Lung (tissue), 12 donors: ENCODE data around the gene EHD3. TPM values are rescaled to one million over a fixed set of nuclear protein-coding genes. Genes with fewer than 3 reads are reported as not detected.

Experiments used
- ATAC-seq: fragments of 200-7000 bp; cut with Tn5 transposase; one replicate; pipeline ENCODE4 v1.9.1; 2020; ENCODE audit warnings: moderate number of reproducible peaks; ENCODE audit not compliant: insufficient read depth, low FRiP score
- DNase-seq, 3 donors: peaks; one replicate each; pipeline ENCODE4 v3.0.0-alpha.2; 2013 to 2017
- H3K27ac ChIP-seq, 2 donors: one replicate each; pipeline ENCODE4 v1.5.1; 2013; ENCODE audit warnings: mild to moderate bottlenecking in 2 of 2, moderate library complexity in 2 of 2, control low read depth in 1 of 2, inconsistent platforms in 1 of 2, low read depth in 1 of 2, low read length in 1 of 2
- H3K27me3 ChIP-seq, 3 donors: one replicate each; pipeline ENCODE4 v1.5.1; 2013; ENCODE audit warnings: low read length in 2 of 3; ENCODE audit not compliant: control insufficient read depth in 3 of 3, insufficient read depth in 3 of 3
- H3K36me3 ChIP-seq, 4 donors: one replicate each; pipeline ENCODE4 v1.5.1; 2013; ENCODE audit warnings: low read length in 4 of 4, mild to moderate bottlenecking in 1 of 4, moderate library complexity in 1 of 4; ENCODE audit not compliant: control insufficient read depth in 4 of 4, insufficient read depth in 4 of 4
- H3K4me1 ChIP-seq, 5 donors: one replicate each; pipeline ENCODE4 v1.5.1; 2013; ENCODE audit warnings: low read length in 5 of 5, mild to moderate bottlenecking in 2 of 5, moderate library complexity in 1 of 5; ENCODE audit not compliant: control insufficient read depth in 5 of 5, insufficient read depth in 5 of 5
- H3K4me3 ChIP-seq: one replicate; pipeline ENCODE4 v1.5.1; 2013; ENCODE audit warnings: mild to moderate bottlenecking, control low read depth, moderate library complexity
- H3K9ac ChIP-seq, 2 donors: one replicate each; pipeline ENCODE4 v1.5.1; 2013; ENCODE audit warnings: low read length in 2 of 2, control low read depth in 1 of 2; ENCODE audit not compliant: insufficient read depth in 1 of 2
- H3K9me3 ChIP-seq, 4 donors: one replicate each; pipeline ENCODE4 v1.5.1; 2013; ENCODE audit warnings: low read length in 3 of 4, mild to moderate bottlenecking in 1 of 4, moderate library complexity in 1 of 4; ENCODE audit not compliant: control insufficient read depth in 4 of 4, insufficient read depth in 3 of 4
- WGBS, 2 donors: extraction: QIAGEN DNeasy Blood & Tissue Kit; methylation state at CpG; one replicate each; pipeline ENCODE4 v1.1.7; 2013; 5-methylcytosine and 5-hydroxymethylcytosine counted together
- polyA plus RNA-seq, 2 donors: library from polyadenylated mRNA; stranded (reverse); fragments of 200-250 nt; gene quantifications; one replicate each; pipeline ENCODE4 v1.2.1, GENCODE V29; 2013
- total RNA-seq, 2 donors: library from RNA; depleted of rRNA in 1 of 2; stranded (reverse); fragments of >200 nt in 1 of 2; gene quantifications; one replicate each; pipeline ENCODE4 v1.2.1, GENCODE V29; 2014 to 2021
- TF ChIP-seq, protein P1 (sequence below): IDR thresholded peaks from 2 replicates; pipeline ENCODE4 v1.5.1; 2012; ENCODE audit warnings: mild to moderate bottlenecking; ENCODE audit errors: control extremely low read depth, extremely low read depth
- donor health status: control.
- donor health status: control.
- donor health status: Bipolar disorder and iron deficiency.
- donor health status: healthy.
- donor health status: DM: yes; HTN: yes; CAD: no.

EHD3 gene
- total and polyA plus RNA-seq, 4 donors, result 1.5 to 9.5 (median 5.1) TPM

DNA sequence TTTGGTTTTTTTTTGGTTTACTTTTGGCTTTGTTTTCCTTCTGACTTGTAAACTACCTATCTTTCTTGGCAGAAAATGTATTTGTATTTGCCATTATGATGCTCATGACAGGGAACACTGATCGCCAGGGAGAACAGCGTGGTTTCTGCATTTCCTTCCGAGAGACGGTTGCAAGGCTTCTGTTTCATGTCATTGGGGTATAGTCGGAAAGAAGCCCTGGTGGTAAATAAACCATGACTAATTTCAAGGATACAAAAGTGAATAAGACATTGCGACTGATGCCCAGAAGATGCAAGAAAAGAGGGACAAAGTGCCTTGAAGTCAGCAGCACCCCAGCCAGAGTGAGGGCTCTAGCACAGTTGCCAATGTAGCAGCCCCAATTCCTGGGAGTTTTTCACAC lies 12.4 kb upstream of the EHD3 start:
- ATAC-seq (no peak), DNase-seq (no peak)
- Histone ChIP-seq H3K9ac (no peak overlapping the region), H3K4me3 (no peak overlapping the region), H3K36me3 (no peaks in the 10 kb centered on the region), H3K4me1 (peaks cover 0 to 3% (median 0%) of the 10 kb centered on the region in 5 donors), H3K27ac (no peak overlapping the region), H3K9me3 (no peaks in the 10 kb centered on the region), H3K27me3 (peaks cover 0 to 7% (median 2%) of the 10 kb centered on the region in 3 donors)
- WGBS, 2 donors, result 44 to 58% methylated on average over 6 of the region's 6 CpGs
- TF ChIP-seq, protein P1, sequence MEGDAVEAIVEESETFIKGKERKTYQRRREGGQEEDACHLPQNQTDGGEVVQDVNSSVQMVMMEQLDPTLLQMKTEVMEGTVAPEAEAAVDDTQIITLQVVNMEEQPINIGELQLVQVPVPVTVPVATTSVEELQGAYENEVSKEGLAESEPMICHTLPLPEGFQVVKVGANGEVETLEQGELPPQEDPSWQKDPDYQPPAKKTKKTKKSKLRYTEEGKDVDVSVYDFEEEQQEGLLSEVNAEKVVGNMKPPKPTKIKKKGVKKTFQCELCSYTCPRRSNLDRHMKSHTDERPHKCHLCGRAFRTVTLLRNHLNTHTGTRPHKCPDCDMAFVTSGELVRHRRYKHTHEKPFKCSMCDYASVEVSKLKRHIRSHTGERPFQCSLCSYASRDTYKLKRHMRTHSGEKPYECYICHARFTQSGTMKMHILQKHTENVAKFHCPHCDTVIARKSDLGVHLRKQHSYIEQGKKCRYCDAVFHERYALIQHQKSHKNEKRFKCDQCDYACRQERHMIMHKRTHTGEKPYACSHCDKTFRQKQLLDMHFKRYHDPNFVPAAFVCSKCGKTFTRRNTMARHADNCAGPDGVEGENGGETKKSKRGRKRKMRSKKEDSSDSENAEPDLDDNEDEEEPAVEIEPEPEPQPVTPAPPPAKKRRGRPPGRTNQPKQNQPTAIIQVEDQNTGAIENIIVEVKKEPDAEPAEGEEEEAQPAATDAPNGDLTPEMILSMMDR, result no peak

- ATAC-seq, result no peak
- Histone ChIP-seq H3K4me1 (peaks cover 0 to 3% (median 0%) of the 10 kb centered on the region in 5 donors), H3K9me3 (no peaks in the 10 kb centered on the region), H3K4me3 (no peak overlapping the region), H3K36me3 (no peaks in the 10 kb centered on the region), H3K9ac (no peak overlapping the region), H3K27ac (no peak overlapping the region), H3K27me3 (peaks cover 0 to 8% (median 6%) of the 10 kb centered on the region in 3 donors)
- WGBS, 2 donors, result 53 to 75% methylated on average over 4 of the region's 4 CpGs
- no peak for DNase-seq
- TF ChIP-seq, protein P1, result no peak
Observed at GRCh38 chr2:31222071-31222470, 11.9 kb upstream of the EHD3 start.

DNA sequence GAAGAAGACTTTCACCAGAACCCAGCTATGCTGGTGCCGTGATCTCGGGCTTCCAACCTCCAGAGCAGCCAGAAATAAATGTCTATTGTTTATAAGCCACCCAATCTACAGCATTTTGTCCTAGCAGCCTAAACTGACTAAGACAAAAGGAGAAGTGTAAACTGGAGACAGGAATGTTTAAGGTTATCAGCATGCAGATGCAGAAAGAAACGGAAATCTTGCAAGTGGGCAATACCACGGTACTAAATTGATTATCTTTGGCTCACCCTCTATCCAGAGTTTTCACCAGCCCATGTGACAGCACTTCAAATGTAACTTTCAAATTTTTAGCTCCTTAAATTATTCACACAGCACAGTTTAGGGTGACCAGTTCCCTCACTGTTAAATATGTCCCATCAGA lies 10.9 kb upstream of the EHD3 start:
- Histone ChIP-seq H3K4me3 (no peak overlapping the region), H3K36me3 (no peaks in the 10 kb centered on the region), H3K27ac (no peak overlapping the region), H3K27me3 (peaks cover 0 to 10% (median 6%) of the 10 kb centered on the region in 3 donors), H3K9me3 (no peaks in the 10 kb centered on the region), H3K4me1 (peaks cover 0 to 3% (median 0%) of the 10 kb centered on the region in 5 donors), H3K9ac (no peak overlapping the region)
- TF ChIP-seq, protein P1, result no peak
- WGBS, 2 donors, result 39 to 68% methylated on average over 4 of the region's 4 CpGs
- no peak for ATAC-seq
- DNase-seq, result no peak

GRCh38 chr2:31223749-31224148 lies 10.2 kb upstream of the EHD3 start:
- H3K9ac ChIP-seq, result no peak overlapping the region
- no peaks in the 10 kb centered on the region for H3K9me3 ChIP-seq
- no peaks in the 10 kb centered on the region for H3K36me3 ChIP-seq
- 87% methylated on average over 7 of the region's 7 CpGs for WGBS, 2 donors
- no peak overlapping the region for H3K4me3 ChIP-seq
- TF ChIP-seq, protein P1, result no peak
- DNase-seq (no peak), ATAC-seq (no peak)
- peaks cover 0 to 3% (median 0%) of the 10 kb centered on the region in 5 donors for H3K4me1 ChIP-seq
- no peak overlapping the region for H3K27ac ChIP-seq
- H3K27me3 ChIP-seq, result peaks cover 0 to 12% (median 6%) of the 10 kb centered on the region in 3 donors
